A673 (cell line): Measurements from ENCODE around the gene TCF3. TPM values are rescaled to one million over a fixed set of nuclear protein-coding genes. Genes with fewer than 3 reads are reported as not detected.

Source experiments
- BruUV-seq: library from RNA; stranded (reverse); fragments of 400-500 nt; replicated peaks from 2 replicates; lab custom pipeline; 2021; lab: Mats Ljungman, UMichigan
- CTCF ChIA-PET: fragments of 300-600 bp; sonication (Branson Sonifier 250); formaldehyde crosslinking; loops from one replicate; lab custom pipeline; 2022; ENCODE audit warnings: antibody characterized with exemption; lab: Charles Lee
- POLR2A ChIA-PET: fragments of 300-600 bp; sonication (Branson Sonifier 250); formaldehyde crosslinking; loops from one replicate; lab custom pipeline; 2022; ENCODE audit warnings: antibody characterized with exemption; ENCODE audit not compliant: low non-redundant PET; lab: Charles Lee
- DNase-seq: peaks from one replicate; pipeline ENCODE4 v3.0.0-alpha.2; 2015; ENCODE audit warnings: low spot score
- H3K27ac ChIP-seq: fragments of 200-600 bp; sonication (generic); 2 replicates; pipeline ENCODE4 v1.5.1; 2016; ENCODE audit warnings: mixed run types, low read depth, mild to moderate bottlenecking, mixed read lengths, antibody characterized with exemption, low read length; ENCODE audit not compliant: poor library complexity, severe bottlenecking
- H3K27me3 ChIP-seq: fragments of 200-600 bp; sonication (generic); replicated peaks from 2 replicates; pipeline ENCODE4 v1.6.1; 2017; ENCODE audit warnings: mixed run types, low read depth, mild to moderate bottlenecking, mixed read lengths, antibody characterized with exemption, low read length; ENCODE audit not compliant: insufficient read depth, poor library complexity
- H3K36me3 ChIP-seq: fragments of 200-600 bp; sonication (generic); 2 replicates; pipeline ENCODE4 v1.6.1; 2016; ENCODE audit warnings: mixed run types, mild to moderate bottlenecking, mixed read lengths, antibody characterized with exemption, low read length; ENCODE audit not compliant: insufficient read depth, poor library complexity, severe bottlenecking
- H3K4me1 ChIP-seq: fragments of 200-600 bp; sonication (generic); 2 replicates; pipeline ENCODE4 v1.6.1; 2017; ENCODE audit warnings: mixed run types, mild to moderate bottlenecking, mixed read lengths, antibody characterized with exemption, low read length; ENCODE audit not compliant: insufficient read depth, poor library complexity, severe bottlenecking
- H3K4me3 ChIP-seq: fragments of 200-600 bp; sonication (generic); 2 replicates; pipeline ENCODE4 v1.5.1; 2016; ENCODE audit warnings: low read depth, mixed run types, mild to moderate bottlenecking, mixed read lengths, low read length; ENCODE audit not compliant: poor library complexity, severe bottlenecking
- H3K9me3 ChIP-seq: fragments of 200-600 bp; sonication (generic); 2 replicates; pipeline ENCODE4 v1.6.1; 2016; ENCODE audit warnings: mixed run types, low read depth, mild to moderate bottlenecking, mixed read lengths, antibody characterized with exemption, low read length; ENCODE audit not compliant: poor library complexity, severe bottlenecking
- CTCF ChIP-seq: fragments of 300-800, 200-600 bp; sonication (generic); conservative IDR thresholded peaks from 2 replicates; pipeline ENCODE4 v1.5.1; 2017; ENCODE audit warnings: low read depth, mild to moderate bottlenecking, antibody characterized with exemption, low read length, moderate library complexity, mixed read lengths
- EZH2 ChIP-seq: fragments of 200-600 bp; sonication (generic); IDR thresholded peaks from 2 replicates; pipeline ENCODE4 v1.6.1; 2017; ENCODE audit warnings: borderline replicate concordance, low read depth, mild to moderate bottlenecking, mixed read lengths, antibody characterized with exemption, low read length; ENCODE audit not compliant: poor library complexity, severe bottlenecking
- intact Hi-C: fragments of 100-400 bp; cut with micrococcal nuclease; formaldehyde crosslinking; loops from one replicate; pipeline ENCODE4 v1.10.0; 2022; ENCODE audit not compliant: unreplicated experiment
- total RNA-seq: library from RNA; stranded (reverse); gene quantifications from 2 replicates; pipeline ENCODE4 v1.2.3, GENCODE V29; 2021

Gene TCF3
- total RNA-seq, 1 experiment from 2014 or later, result 333 TPM

- Histone ChIP-seq H3K4me3 (peak overlapping the region; percentile 18), H3K27ac (peak overlapping the region; percentile 11), H3K27me3 (no peaks in the 10 kb centered on the region), H3K36me3 (no peaks in the 10 kb centered on the region), H3K9me3 (no peaks in the 10 kb centered on the region), H3K4me1 (peaks cover 26% of the 10 kb centered on the region)
- TF ChIP-seq CTCF (no peak), EZH2 (no peak)
- ChIA-PET POLR2A (no interaction called here), CTCF (no interaction called here)
- no peak for DNase-seq
- intact Hi-C loops, result no loop called here
- no TSS peak for BruUV-seq
Measured at GRCh38 chr19:1668486-1669270, 16.3 kb upstream of the TCF3 start.

GRCh38 chr19:1668048-1668485 lies 15.7 kb upstream of the TCF3 start:
- intact Hi-C loops, result no loop called here
- POLR2A ChIA-PET, result no interaction called here
- TF ChIP-seq CTCF, result no peak
- TF ChIP-seq EZH2, result no peak
- CTCF ChIA-PET, result no interaction called here
- Histone ChIP-seq H3K9me3 (no peaks in the 10 kb centered on the region), H3K27ac (peak overlapping the region; percentile 11), H3K36me3 (no peaks in the 10 kb centered on the region), H3K4me3 (peak overlapping the region; percentile 18), H3K27me3 (no peaks in the 10 kb centered on the region), H3K4me1 (peaks cover 26% of the 10 kb centered on the region)
- DNase-seq, result no peak
- no TSS peak for BruUV-seq

GRCh38 chr19:1665565-1666047 lies 13.2 kb upstream of the TCF3 start:
- intact Hi-C loops, result no loop called here
- no peaks in the 10 kb centered on the region for H3K9me3 ChIP-seq
- BruUV-seq, result no TSS peak
- ChIA-PET CTCF (no interaction called here), POLR2A (no interaction called here)
- no peaks in the 10 kb centered on the region for H3K36me3 ChIP-seq
- no peak for DNase-seq
- no peaks in the 10 kb centered on the region for H3K27me3 ChIP-seq
- TF ChIP-seq CTCF (no peak), EZH2 (no peak)
- no peak overlapping the region for H3K27ac ChIP-seq
- no peak overlapping the region for H3K4me3 ChIP-seq
- peaks cover 21% of the 10 kb centered on the region for H3K4me1 ChIP-seq
